Raji (cell line): Measurements from ENCODE around the gene CCDC148.

Experiments
- POLR2A ChIP-seq: IDR thresholded peaks from 2 replicates; pipeline ENCODE4 v1.6.1; 2011; ENCODE audit warnings: low read depth, low read length, control low read depth; ENCODE audit not compliant: insufficient read depth

CCDC148 gene

DNA sequence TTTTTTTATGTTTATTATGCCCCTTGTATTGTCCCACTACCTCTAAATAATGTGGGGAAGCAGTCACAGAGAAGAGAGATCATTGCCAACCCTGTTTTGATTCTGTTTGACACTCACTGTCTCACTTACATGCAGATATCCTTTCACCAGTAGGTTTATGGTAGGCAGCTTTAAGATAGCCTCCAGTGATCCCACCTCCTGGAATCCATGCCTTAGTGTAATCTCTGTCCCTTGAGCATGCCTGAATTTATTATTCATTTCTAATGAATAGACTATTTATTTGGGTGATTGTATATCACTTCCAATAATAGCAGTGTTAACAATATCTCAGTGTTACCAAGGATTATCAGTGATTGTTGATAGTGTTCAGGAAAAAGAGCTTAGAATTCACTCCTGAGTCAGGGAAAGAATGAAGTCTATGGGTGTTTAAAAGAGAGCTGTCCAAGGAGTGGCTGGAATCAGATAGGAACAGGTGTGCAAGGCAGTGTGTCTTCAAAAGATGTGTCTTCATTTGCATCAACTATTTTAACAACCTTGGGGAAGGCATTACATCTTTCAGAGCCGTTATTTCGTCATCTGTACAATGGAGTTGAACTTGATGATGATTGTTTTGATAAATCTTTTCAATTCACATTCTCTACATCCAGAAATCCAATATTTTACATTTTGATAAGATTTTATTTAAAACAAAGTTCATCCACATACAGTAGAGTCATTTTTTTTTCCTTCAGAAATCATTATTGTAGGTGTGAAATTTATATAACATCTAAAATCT is 32.1 kb upstream of the CCDC148 start:
- no peak for TF ChIP-seq POLR2A

DNA sequence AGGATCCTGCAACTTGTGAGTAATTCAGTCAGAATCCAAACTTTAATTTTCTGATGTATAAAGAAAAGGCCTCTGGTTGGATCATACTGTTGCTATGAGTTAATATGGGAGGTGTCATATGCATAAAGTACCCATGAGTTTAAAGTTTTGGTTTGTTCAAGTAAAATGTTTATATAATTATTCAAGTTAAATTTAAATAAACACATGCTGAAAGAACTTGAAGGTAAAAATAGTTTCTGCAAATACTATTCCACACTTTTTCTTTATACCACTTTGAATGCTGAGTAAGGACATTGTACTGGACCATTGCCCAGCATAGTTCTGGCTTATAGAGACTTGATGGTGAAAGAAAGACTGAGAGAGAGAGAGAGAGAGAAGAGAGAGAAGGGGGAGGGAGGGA is 30.9 kb upstream of the CCDC148 start:
- no peak for TF ChIP-seq POLR2A

DNA sequence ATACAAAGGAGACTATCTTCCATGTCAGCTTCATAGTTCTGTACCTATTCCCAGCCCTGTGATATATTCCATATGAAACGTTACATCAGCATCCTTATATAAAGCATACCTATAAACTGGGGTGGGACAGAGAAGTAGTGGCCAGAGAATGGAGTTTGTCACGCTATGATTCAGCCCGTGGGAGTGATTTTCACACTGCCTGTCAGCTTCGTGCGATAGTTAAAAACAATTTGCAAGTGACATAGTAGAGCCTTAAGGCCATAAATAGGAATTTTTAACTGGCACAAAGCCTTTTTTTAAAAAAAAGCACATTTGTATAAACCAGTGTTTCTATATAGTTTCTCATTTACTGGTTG is 30.4 kb upstream of the CCDC148 start:
- no peak for TF ChIP-seq POLR2A

DNA sequence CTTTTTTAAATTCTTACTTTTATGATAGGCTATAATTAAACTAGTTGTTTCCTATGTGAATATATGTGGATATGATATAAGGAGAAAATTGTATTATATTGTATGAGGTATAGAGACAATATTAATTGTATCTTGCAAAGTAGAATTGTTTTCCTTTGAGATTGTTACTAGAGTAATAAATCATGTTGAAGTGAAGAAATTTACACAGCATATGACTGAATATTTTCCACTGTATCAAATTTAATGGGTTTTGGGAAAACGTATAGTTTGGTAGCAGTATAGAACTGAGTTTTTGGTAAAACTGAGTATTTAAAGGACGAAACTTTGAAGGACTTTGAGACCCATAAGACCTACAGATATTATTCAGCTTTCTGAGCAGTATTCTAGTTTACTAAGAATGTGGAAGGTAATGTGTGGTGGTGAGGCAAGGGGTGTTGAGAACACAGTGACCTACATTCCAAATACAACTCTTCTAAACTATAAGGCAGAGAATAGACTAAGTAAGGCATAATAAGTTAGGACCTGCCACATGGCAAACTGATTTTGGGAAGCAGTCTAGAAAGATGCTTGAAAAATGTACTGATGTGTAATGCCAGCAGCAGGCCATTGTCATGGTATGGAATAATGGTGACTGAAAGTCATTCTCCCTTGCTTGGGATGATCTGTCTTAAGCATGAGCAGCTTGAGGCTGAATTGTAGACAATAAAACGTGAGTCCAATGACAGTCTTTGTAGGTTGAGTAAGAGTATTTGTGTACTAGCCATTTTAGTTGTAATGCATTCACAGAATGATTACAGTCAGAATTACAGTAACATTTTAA is 29.8 kb upstream of the CCDC148 start:
- TF ChIP-seq POLR2A: no peak

DNA sequence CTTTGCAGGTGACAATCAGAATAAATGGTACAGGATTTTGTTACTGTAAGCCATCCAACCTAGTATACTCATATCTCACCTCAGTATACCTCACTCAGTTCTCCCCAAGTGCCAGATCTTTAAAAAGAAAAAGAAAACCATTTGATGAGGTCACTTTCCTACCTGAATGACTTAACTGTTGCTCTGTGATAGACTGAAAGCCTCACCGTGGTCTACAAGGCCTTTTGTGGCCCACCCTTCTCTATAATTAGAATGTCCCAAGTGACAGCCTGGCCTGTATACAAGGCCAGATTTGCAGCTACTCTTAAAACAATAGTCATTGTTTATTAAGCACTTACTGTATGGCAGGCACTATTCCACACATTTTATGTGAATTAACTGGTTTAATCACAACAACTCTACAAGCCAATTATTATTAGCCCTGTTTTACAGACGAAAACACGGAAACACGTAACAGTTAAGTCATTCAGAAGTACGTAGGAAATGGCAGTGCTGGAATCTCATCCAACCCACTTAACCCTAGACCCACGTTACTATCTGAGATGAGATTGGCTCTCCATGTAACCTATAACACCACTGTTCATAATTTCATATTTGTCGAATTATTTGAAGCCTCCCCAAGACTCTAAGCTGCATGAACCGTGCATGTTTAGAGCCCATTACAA is 28.5 kb upstream of the CCDC148 start:
- TF ChIP-seq POLR2A: no peak

DNA sequence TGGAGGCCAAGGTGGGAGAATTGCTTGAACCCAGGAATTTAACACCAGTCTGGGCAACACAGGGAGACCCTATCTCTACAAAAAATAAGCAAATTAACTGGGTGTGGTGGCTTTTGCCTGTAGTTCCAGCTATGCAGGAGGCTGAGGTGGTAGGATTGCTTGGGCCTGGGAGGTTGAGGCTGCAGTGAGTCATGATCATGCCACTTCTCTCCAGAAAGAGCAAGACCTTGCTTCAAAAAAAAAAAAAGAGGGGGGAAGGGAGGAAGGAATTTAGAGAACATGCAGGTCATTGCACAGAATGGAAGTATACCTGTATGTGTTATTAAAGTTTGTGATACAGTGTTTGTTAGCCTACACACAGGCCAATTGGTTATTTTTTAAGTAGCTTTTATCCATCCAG is 26.0 kb upstream of the CCDC148 start:
- TF ChIP-seq POLR2A: no peak

DNA sequence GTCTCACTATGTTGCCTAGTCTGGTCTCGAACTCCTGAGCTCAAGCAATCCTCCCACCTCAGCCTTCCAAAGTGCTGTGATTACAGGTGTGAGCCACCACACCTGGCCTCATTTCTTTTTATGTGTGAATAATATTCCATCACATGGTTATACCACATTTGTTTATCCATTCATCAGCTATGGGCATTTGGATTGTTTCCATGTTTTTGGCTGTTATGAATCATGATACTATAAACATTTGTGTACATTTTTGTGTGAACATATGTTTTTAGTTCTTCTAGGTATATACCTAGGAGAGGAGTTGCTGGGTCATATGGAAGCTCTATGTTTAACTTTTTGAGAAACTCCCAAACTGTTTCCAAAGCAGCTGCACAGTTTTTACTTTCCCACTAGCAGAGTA is 24.6 kb upstream of the CCDC148 start:
- TF ChIP-seq POLR2A: no peak

DNA sequence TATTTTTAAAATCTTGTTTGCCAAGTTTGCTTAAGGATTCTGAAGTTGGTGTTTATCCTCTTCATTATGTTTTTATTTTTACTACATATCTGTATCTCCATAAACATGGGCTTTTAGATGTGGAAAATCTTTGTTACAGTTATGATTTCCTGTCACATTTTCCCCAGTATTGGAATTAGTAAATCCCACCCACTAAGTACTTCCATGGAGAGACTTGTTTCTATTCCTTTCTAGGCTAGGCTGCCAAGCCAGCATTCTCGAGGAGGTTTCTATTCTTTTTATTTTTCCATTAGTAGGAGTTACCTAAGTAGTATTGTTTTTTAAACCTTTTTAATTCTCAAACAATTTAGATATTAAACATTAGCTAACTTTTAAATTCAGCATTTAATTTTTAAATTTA is 22.3 kb upstream of the CCDC148 start:
- TF ChIP-seq POLR2A: no peak

DNA sequence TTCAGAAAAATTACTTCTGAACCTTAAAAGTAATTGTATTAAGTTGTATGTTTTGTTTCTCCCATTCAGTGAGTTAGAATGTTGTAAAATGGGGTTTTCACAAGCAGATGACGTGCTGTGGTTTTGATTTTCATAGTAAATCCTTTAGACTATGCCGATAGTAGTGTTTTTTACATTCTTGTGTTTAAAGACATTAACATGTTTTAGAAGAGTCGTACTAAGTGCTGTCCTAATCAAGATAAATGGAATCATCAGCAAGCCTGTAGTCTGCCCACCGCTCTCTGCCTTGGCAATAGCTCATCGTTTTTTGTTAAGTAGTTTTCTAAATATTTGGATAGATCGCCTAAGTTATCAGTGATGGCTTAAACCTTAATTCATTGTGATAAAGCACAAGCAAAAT is 21.7 kb upstream of the CCDC148 start:
- TF ChIP-seq POLR2A: no peak

DNA sequence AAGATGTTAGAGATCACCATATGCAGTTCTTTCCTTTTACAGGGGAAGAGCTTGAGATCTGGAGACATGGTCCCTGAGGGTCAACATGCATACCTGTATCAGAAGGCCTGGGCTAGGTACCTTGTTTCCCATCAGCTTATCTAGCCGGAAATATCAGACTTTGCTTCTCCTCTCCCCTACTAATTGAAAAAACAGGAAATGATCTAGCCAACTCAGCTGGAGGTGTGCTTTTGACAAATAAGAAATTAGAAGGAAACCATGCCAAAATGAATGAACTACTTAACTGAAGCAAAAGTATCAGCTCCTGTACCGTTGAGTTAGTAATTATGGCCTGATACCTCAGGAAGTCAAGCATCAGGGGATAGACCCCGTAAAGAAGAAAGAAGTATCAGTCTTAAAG is 20.6 kb upstream of the CCDC148 start:
- no peak for TF ChIP-seq POLR2A

DNA sequence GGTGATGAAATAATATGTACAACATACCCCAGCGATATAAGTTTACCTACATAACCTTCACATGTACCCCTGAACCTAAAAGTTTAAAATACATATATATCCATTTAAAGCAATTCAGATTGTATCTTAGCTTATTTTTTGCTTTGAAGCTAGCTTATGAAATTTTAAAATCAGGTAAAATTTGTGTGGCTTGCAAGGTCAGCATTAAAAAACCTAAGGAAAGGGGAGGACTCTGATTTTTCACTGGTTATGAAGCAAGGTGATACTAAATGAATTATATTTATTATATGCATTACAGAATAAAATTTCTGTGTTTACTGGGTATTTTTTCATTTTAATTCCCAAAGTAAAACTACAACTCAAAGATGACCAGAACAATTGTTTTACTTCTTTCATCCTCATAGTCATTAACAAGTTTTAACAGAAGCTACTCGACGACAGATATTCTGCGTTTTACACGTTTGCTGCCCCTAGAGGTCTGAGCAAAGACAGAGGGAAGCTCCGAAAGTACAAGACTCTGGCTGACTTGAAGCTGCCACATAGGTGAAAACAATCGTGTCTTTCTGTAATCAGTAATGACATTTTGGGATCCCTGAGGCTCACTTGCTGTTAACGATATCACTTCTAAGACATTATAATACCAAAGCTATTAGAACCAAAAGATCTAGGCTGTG is 17.3 kb upstream of the CCDC148 start:
- TF ChIP-seq POLR2A: no peak

DNA sequence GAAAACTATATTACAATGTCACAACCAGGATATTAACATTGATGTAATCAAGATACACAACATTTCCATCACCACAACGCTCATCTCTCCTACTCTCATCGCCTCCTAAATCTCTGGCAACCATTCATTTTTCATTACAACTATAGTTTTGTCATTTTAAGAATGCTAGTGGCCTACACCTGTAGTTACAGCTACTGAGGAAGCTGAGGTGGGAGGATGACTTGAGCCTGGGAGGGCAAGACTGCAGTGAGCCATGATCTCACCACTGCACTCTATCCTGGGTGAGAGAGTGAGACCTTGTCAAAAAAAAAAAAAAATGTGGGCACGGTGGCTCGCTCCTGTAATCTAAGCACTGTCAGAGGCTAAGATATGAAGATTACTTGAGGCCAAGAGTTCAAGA is 10.7 kb upstream of the CCDC148 start:
- TF ChIP-seq POLR2A: no peak

DNA sequence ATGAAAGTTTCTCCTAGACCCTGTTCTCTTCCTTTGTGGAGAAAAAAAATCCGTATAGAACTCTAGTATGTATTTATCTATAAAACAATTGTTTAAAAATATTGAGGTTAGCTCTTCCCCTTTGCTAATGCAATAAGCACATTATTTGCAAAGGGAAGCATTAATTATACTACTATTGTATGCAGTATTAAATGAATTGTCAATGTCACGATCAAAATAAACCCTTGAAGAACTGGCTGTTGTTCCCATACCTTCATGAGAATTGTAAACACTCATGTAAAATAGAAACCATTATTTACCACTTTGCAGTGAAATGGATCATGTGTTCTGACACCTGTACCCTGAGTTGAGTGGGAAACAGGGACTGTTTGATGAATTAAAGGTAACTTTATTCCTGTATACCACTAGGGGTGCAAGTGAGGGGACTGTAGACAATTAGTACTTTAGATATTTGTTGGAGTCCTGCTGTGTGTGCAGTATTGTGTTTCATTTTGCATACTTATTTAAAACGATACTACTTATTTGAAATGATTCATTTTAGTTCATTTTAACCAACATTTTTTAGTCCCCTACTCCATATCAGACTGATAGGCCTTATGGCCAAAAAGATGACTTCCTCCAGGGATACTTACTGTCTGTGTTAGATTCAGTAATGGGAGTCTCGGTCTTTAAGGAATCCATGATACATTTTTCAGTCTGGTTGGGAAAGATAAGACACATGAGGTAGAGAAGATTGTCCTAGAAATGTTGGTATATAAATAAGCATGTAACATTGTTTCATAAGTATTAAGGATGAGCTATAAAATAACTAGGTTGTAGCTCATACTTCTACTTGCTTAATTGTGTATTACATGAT is 8.1 kb upstream of the CCDC148 start:
- no peak for TF ChIP-seq POLR2A

DNA sequence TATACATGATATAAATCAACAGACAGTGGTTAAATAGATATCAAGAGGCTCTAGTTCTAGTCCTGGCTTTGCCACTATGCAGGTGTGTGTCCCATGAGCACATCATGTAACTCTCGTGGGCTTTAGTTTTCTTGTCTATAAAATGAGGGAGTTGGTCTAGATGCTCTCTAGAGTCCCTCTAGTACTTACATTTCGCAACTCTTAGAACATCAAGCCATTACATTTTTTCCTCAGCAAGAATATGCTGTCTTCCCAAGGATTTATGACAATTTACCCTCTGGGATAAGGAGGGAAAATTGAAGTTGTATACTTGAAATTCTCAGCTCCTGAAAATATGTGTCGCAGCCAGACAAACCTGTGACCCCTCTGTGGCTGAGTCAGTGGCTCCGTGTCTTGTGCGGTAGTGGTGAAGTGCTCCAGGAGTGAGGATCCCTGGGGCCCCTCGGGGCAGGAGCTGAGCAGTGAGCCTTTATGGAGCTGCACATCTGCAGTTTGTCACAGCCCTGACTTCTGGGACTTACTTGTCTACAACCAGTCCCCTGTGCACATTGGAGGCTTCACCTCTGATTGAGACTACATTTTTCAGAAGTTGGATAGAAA is 7.0 kb upstream of the CCDC148 start:
- TF ChIP-seq POLR2A: no peak

DNA sequence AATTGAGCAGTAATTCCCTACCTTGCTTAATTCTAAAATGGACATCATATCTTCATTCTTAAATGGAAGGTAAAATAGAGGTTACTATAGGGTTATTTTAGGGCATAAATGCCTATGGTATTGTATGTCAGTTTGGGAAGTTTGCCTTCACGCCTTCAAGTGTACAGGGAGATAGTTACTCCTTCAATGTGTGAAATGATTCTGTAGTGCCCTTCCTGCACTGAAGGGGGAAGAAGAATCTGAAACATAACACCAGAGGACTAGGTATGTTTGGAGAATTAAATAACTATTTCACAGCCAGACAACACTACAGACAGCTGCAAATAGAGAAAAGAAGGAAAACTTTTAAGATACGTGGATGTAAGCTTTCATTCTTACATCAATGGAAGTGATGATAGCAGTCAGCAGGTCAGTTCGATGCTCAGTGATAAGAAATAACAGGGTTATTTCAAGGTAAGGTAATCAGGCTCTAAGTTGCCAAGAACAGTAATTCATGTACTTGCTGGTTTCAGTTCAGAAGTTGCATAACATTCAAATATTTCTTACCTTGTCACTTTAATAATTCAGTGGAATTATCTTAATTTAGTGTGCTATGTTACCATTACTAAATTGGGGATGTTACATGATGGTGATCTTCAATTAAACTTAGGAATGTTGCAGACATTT is 4.2 kb upstream of the CCDC148 start:
- TF ChIP-seq POLR2A: no peak
